ENCODE results near the gene MYLK.

MYLK gene

GRCh38 chr3:123818324-123818920, 65.7 kb downstream of the MYLK start:
- no peak for FAIRE-seq

- no peak for FAIRE-seq
These were observed 66.7 kb downstream of the MYLK start for GRCh38 chr3:123817413-123817812.

- FAIRE-seq = no peak
These were observed 67.4 kb downstream of the MYLK start for GRCh38 chr3:123816673-123817207.

GRCh38 chr3:123815981-123816380, 68.2 kb downstream of the MYLK start:
- no peak for FAIRE-seq

GRCh38 chr3:123813876-123814275, 70.3 kb downstream of the MYLK start:
- no peak for FAIRE-seq

GRCh38 chr3:123809597-123809996, 74.5 kb downstream of the MYLK start:
- FAIRE-seq = no peak

- FAIRE-seq = no peak
These were observed 75.3 kb downstream of the MYLK start for GRCh38 chr3:123808812-123809211.

GRCh38 chr3:123807820-123808219, 76.3 kb downstream of the MYLK start:
- FAIRE-seq = no peak

GRCh38 chr3:123805504-123805903, 78.6 kb downstream of the MYLK start:
- FAIRE-seq = no peak

GRCh38 chr3:123805101-123805500, 79.0 kb downstream of the MYLK start:
- no peak for FAIRE-seq

- FAIRE-seq = no peak
These were observed 79.5 kb downstream of the MYLK start for GRCh38 chr3:123804676-123805075.

GRCh38 chr3:123803521-123803920, 80.6 kb downstream of the MYLK start:
- FAIRE-seq = no peak

GRCh38 chr3:123802007-123802625, 82.0 kb downstream of the MYLK start:
- FAIRE-seq = no peak

- no peak for FAIRE-seq
These were observed 82.7 kb downstream of the MYLK start for GRCh38 chr3:123801474-123801873.

- FAIRE-seq = no peak
These were observed 83.8 kb downstream of the MYLK start for GRCh38 chr3:123800362-123800682.

GRCh38 chr3:123799544-123800361, 84.4 kb downstream of the MYLK start:
- no peak for FAIRE-seq

- FAIRE-seq = no peak
These were observed 85.6 kb downstream of the MYLK start for GRCh38 chr3:123798550-123798949.

- FAIRE-seq = no peak
These were observed 88.5 kb downstream of the MYLK start for GRCh38 chr3:123795471-123796251.

- no peak for FAIRE-seq
These were observed 90.7 kb downstream of the MYLK start for GRCh38 chr3:123793425-123793824.

- FAIRE-seq = no peak
These were observed 91.5 kb downstream of the MYLK start for GRCh38 chr3:123792473-123793201.

GRCh38 chr3:123791898-123792297, 92.2 kb downstream of the MYLK start:
- no peak for FAIRE-seq

- no peak for FAIRE-seq
These were observed 92.7 kb downstream of the MYLK start for GRCh38 chr3:123791417-123791816.

GRCh38 chr3:123791073-123791370, 93.1 kb downstream of the MYLK start:
- FAIRE-seq = no peak

All from islet of Langerhans (tissue), 1 donor.